Measurements from ENCODE around the gene FAM162A.

FAM162A gene

DNA sequence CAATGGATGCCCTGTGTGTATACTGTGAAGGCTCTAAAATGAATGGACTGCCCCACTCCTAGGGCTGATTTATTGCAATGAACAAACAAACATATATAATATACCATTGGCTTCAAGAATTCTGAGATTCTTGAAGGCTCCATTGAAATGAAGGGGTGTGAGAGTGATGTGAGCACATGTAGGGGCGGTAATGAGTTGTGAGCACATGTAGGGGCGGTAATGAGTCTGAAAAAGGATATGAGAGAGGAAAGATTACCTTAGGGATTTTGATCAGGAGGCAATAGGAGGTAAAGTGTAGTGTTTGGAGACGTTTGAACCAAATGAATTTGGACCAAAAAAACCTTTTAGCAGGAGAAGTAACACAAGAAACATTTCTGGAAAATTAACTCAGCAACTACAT is 3.7 kb downstream of the FAM162A start:
- no peak for DNase-seq (ENCODE audit: low read depth in 2 of 2)

GRCh38 chr3:122389197-122389596 is 5.2 kb downstream of the FAM162A start:
- DNase-seq (ENCODE audit: low read depth in 2 of 2): no peak

DNA sequence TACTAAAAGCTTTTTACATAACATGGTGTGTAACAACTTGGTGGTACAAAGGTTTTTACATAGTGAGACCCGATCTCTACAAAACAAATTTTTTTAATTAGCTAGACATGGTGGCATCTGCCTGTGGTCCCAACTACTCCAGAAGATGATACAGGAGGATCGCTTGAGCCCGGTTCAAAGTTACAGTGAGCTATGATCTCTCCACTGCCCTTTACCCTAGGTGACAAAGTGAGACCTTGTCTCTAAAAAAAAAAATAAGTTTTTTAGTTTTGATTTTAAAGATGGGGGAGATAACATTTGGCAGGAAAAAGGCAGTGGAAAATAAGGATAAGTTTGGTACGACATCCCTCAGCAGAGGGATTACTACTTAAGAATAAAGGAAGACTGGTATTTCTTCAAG is 5.9 kb downstream of the FAM162A start:
- no peak for DNase-seq (ENCODE audit: low read depth in 2 of 2)

DNA sequence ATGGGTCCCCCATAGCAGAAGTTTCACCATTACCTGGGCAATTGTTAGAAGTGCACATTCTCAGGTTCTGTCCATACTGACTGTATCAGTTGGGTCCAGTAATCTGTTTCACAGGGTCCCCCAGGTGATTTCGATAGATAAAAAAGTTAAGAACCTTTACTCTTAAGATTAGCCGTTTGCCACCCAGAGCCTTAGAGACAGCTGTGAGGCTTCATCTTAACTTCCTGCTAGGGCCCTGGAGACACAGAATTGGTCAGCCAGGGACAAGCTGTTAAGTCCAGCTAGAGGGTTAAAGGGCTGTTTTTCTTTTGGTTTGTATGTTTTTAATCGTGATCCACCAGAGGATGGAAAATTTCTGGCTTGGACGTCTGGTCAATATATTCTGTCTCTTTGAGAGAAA is 6.7 kb downstream of the FAM162A start:
- DNase-seq (ENCODE audit: low read depth in 2 of 2): no peak

GRCh38 chr3:122391681-122392446 is 7.9 kb downstream of the FAM162A start:
- DNase-seq (ENCODE audit: low read depth in 2 of 2): no peak

- no peak for DNase-seq (ENCODE audit: low read depth in 2 of 2)
Observed at GRCh38 chr3:122392868-122393844, 9.2 kb downstream of the FAM162A start.

DNA sequence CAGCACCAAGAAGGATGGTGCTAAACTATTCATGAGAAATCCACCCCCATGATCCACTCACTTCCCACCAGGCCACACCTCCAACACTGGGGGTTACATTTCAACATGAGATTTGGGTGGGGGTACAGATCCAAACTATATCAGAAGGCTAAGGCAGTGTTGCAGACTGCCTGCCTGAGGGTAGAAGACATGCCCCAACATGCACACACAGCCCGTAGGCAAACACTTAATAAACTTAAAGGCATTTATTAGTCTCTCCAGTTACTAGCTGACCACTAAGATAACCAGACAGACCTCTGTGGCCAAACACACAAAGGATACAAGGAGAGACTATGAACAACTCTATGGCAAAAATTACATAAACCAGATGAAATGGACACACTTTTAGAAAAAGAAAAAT is 10.2 kb downstream of the FAM162A start:
- DNase-seq (ENCODE audit: low read depth in 2 of 2): no peak

DNA sequence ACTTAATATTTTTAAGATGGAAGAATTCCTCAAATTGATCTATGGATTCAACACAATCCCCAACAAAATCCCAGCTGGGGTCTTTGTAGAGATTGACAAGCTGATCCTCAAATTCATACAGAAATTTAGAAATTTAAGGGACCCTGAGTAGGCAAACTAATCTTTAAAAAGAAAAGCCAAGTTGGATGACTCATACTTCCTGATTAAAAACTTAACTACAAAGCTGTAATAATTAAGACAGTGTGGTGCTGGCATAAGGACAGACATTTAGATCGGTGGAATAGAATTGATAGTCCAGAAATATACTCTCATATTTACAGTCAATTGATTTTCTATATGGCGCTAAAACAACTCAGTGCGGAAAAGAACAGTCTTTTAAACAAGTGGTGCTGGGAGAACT is 11.6 kb downstream of the FAM162A start:
- DNase-seq (ENCODE audit: low read depth in 2 of 2): no peak

- DNase-seq (ENCODE audit: low read depth in 2 of 2): no peak
Observed at GRCh38 chr3:122396511-122396910, 12.5 kb downstream of the FAM162A start.

DNA sequence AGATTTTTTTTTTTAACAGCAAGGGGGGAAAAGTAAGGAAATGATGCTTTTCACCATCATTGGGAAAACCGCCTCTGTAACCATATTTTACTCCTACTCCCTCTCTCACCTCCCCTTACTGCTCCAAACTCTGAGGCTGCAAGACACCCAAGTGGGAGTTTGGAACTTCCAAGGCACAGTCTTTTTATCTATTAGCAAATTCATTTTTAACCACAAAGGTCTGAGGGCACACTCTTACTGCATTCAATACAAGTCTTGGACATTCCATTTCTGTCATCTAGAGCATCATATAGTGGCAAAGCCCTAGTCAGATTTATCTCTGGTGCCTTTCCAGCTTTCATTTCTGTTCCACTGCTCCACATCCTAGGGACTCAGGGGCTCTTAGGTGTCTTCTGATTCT is 13.2 kb downstream of the FAM162A start:
- DNase-seq (ENCODE audit: low read depth in 2 of 2): no peak

- no peak for DNase-seq (ENCODE audit: low read depth in 2 of 2)
Observed at GRCh38 chr3:122398920-122399319, 14.9 kb downstream of the FAM162A start.

DNA sequence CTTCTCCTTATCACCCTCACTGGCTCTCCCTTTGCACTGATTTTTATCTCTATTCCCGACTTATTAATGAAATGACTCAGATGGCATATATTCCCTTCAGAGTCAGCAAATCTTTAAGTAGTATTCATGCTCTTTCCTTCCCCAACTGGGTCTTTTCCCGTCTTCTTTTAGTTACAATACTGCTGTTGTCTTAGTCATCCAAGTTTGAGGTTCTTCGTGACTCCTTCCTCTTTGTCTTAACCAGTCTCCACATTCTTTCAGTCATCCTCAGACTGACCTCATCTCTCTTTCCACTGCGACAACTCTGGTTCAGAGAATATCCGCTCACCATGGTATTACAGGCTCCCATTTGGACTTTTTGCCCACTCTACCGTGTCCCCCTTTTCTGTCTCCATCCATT is 19.5 kb downstream of the FAM162A start:
- DNase-seq (ENCODE audit: low read depth in 2 of 2): no peak

DNA sequence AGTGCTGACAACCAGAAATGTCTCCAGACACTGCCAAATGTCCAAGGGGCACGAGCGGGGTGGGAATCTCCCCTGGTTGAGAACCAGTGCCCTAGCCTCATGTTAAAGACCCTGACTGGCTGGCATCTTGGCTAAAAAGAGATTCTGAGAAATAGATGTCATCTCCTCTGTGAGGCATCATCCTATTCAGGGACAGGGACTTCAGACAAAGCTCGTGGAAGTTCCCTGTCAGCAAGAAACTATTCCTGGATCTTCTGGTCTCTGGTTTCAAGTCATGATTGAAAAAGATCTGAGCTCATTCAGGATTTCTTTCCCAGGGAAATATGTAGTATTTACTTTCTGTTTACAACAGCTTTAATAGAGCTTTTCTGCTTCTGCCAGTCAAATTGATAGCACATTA is 21.0 kb downstream of the FAM162A start:
- no peak for DNase-seq (ENCODE audit: low read depth in 2 of 2)

DNA sequence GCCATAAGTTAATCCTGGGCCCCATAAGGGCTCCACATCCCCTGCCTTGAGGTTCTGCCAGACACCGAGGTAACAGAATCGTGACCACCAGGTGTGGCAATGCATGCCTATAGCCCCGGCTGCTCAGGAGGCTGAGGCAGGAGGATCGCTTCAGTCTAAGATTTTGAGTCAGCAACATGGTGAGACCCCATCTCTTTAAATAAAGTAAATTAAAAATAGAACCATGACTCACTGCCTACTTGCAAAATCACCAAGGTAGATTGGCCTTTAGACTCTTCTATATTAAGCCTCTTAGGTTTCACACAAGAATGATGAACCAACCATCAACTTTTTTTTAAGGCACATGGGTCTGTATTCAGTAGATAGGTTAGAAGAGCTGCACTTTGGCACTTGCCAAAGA is 22.2 kb downstream of the FAM162A start:
- no peak for DNase-seq (ENCODE audit: low read depth in 2 of 2)

- DNase-seq (ENCODE audit: low read depth in 2 of 2): no peak
Observed at GRCh38 chr3:122407946-122408345, 24.0 kb downstream of the FAM162A start.

DNA sequence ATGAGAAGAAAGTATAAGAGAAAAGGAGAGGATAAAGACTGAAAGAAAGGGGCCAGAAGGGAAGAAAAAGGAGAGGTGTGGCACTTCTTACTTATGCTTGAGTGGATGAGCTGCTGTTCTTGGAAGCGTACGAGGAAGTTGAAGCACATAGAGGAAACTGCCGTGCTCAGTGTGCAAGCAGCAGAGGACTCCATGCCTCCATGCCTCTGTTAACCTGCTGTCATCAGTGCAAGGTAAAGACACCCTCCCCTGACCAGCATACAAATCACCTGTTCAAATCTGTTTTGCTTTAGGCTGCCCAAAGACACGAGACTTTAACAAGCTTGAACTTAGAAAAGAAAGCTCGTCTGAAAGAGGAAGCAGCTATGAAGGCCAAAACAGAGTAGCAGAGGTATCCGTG is 25.5 kb downstream of the FAM162A start:
- DNase-seq (ENCODE audit: low read depth in 2 of 2): no peak

DNA sequence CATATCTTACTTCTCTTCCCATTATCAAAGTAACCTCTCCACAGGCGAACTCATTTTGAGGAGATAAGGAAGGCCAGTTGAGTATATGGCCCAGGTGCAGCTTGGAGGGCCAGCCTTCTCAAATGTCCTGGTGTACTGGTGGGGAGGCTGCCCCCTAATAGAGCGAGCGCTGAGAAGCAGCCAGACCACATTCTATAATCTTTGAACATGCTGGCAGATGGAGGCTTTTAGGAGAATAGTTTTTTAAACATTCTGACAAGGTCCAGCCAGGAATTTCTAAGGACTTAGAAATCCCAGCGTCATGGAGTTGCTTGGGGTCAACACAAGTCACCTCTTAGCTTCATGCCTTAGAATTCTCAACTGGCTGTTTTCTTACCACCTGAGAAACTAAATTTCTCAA is 26.1 kb downstream of the FAM162A start:
- no peak for DNase-seq (ENCODE audit: low read depth in 2 of 2)

- DNase-seq (ENCODE audit: low read depth in 2 of 2): no peak
Observed at GRCh38 chr3:122410639-122411038, 26.7 kb downstream of the FAM162A start.

GRCh38 chr3:122414391-122414790 is 30.4 kb downstream of the FAM162A start:
- DNase-seq (ENCODE audit: low read depth in 2 of 2): no peak

DNA sequence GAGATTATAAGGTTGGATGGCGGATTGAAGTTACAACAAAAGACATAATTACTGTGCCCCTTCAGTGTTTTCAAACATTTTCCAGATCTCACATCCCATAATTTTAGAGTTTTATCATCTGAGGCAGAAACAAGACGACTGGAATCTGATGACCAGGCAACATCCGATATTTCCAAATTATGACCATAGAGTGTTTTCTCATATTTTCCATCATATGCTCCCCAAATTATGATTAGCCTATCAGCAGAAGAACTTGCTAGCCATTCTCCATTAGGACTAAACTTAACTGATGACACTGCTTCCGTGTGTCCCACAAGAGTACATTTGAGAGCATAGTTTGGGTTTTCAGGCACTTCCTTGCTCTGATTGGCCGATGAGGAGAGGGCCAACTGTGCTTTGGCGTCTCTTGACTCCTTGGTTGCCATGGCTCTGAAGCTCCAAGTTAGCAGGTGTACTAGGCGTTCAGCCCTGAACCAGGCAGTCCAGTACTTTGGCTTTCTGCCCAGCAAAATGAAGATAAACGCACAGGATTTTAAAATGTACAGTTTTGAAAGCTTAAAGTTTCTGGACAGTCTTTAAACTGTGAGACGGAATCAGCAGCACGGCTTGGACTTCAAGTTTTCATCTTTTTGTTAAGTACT is 31.2 kb downstream of the FAM162A start:
- DNase-seq (ENCODE audit: low read depth in 2 of 2): peak; percentile 40 to 41

DNA sequence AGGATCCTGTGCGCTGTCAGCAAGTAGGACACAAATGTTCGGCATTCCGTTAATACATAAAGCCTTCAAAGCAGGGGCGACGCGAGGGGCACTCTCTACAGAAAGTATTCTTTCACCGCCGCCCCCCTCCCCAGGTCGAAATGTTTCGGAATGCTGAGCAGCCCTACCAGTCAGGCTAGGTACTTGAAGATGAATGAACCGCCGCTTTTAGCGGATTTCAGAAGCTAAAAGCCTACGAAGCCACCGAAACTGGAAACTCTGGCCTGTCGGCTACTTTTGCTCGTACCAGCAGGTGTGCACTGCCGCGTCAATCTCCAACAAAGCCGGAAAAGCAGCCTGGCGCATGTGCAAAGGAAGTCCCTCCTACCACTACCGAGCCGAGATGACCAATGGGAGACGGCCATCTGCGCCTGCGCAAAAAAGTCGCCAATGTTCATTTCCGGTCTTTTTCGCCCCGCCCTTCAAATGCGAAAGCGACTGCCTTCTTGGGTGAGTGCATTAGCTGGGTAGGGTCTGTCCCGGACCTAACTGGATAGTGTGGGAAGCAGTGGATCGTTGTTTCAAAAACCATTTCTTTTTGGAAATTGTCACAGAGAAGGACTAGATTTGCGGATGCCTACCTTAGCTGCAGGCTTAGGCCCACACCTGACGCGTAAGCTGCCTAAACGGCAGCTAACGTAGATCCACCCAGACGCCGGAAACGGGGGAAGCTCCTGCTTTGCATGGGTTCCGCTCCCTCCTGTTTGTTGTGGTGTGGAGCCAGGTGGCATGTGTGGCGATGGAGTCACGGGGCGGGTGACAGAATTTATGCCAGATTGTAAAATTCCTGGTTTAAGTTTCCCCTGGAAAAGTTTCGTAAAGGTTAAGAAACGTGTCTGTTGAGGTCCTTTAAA is 32.0 kb downstream of the FAM162A start, which contains the start of gene WDR5B:
Gene WDR5B (minus strand): TSS at position 301 of the 893 bp plus-strand sequence. CDS start 534 bp downstream, outside the sequence.
- peak; percentile 96 to 97 for DNase-seq (ENCODE audit: low read depth in 2 of 2)
